Endothelial cell of umbilical vein (primary cell): ENCODE data around the gene ROBO2. TPM values are rescaled to one million over a fixed set of nuclear protein-coding genes. Genes with fewer than 3 reads are reported as not detected.

Experiments used
- BruUV-seq: library from RNA; stranded (reverse); fragments of 400-500 nt; replicated peaks from 2 replicates; lab custom pipeline; 2021; lab: Mats Ljungman, UMichigan
- CTCF ChIA-PET: fragments of 300-600, 350-600 bp; sonication (Branson Sonifier 250); formaldehyde crosslinking; loops from one replicate; lab custom pipeline; 2021; ENCODE audit warnings: antibody characterized with exemption, inconsistent platforms; lab: Charles Lee
- POLR2A ChIA-PET: fragments of 300-600, 350-600 bp; sonication (Branson Sonifier 250); formaldehyde crosslinking; loops from one replicate; lab custom pipeline; 2021; ENCODE audit warnings: antibody characterized with exemption, inconsistent platforms; lab: Charles Lee
- DNase-seq: peaks from one replicate; pipeline ENCODE4 v3.0.0-alpha.2; 2011; ENCODE audit warnings: low read depth, low spot score
- FAIRE-seq: peaks from 2 replicates; lab custom pipeline; 2011; peaks lifted over from hg19 to GRCh38; lab: Jason Lieb, UNC
- H2AFZ ChIP-seq: 2 replicates; pipeline ENCODE4 v1.6.0; 2012; ENCODE audit warnings: low read depth, low read length, control low read depth, inconsistent platforms
- H3K27ac ChIP-seq: 2 replicates; pipeline ENCODE4 v1.5.1; 2011; ENCODE audit warnings: low read depth, mild to moderate bottlenecking, control low read depth, low read length, moderate library complexity; ENCODE audit not compliant: insufficient read depth
- H3K27me3 ChIP-seq, 2 experiments: 2 replicates each; pipeline versions ENCODE4 v1.6.0 to v1.6.1; 2011; ENCODE audit warnings: low read length in 2 of 2, mixed read lengths in 1 of 2; ENCODE audit not compliant: control insufficient read depth in 2 of 2, insufficient read depth in 2 of 2
- H3K36me3 ChIP-seq, 2 experiments: 2 replicates in 1 of 2; 3 replicates in 1 of 2; pipeline ENCODE4 v1.5.1; 2011; ENCODE audit warnings: low read length in 2 of 2, mild to moderate bottlenecking in 1 of 2, moderate library complexity in 1 of 2; ENCODE audit not compliant: control insufficient read depth in 2 of 2, insufficient read depth in 2 of 2; ENCODE audit errors: extremely low read depth in 1 of 2
- H3K4me1 ChIP-seq: 3 replicates; pipeline ENCODE4 v1.5.1; 2011; ENCODE audit warnings: mild to moderate bottlenecking, low read length; ENCODE audit not compliant: control insufficient read depth, insufficient read depth; ENCODE audit errors: extremely low read depth
- H3K4me2 ChIP-seq: 2 replicates; pipeline ENCODE4 v1.6.1; 2011; ENCODE audit warnings: low read length, control low read depth, mixed read lengths; ENCODE audit not compliant: insufficient read depth
- H3K4me3 ChIP-seq, 3 experiments: fragments of 200-600 bp in 1 of 3; sonication (generic), shearing (Covaris generic) in 1 of 3; replicated peaks in 1 of 3; 2 replicates each; pipeline ENCODE4 v1.5.1; 2011 to 2016; ENCODE audit warnings: control low read depth in 3 of 3, low read length in 3 of 3, mild to moderate bottlenecking in 2 of 3, inconsistent platforms in 1 of 3, low read depth in 1 of 3, moderate library complexity in 1 of 3; ENCODE audit not compliant: insufficient read depth in 1 of 3
- H3K79me2 ChIP-seq: 2 replicates; pipeline ENCODE4 v1.6.0; 2012; ENCODE audit warnings: low read length, inconsistent platforms; ENCODE audit not compliant: control insufficient read depth, insufficient read depth
- H3K9ac ChIP-seq: replicated peaks from 2 replicates; pipeline ENCODE3; 2011; ENCODE audit warnings: low read length, control low read depth; ENCODE audit not compliant: insufficient read depth; ENCODE audit errors: extremely low read depth
- H3K9me1 ChIP-seq: replicated peaks from 3 replicates; pipeline ENCODE4 v1.6.0; 2011; ENCODE audit warnings: mild to moderate bottlenecking, low read length; ENCODE audit not compliant: control insufficient read depth, insufficient read depth; ENCODE audit errors: extremely low read depth
- H3K9me3 ChIP-seq: replicated peaks from 2 replicates; pipeline ENCODE4 v1.5.1; 2012; ENCODE audit warnings: low read length, inconsistent platforms; ENCODE audit not compliant: control insufficient read depth, insufficient read depth
- H4K20me1 ChIP-seq: replicated peaks from 2 replicates; pipeline ENCODE3; 2011; ENCODE audit warnings: mild to moderate bottlenecking, low read length; ENCODE audit not compliant: control insufficient read depth, insufficient read depth; ENCODE audit errors: extremely low read depth
- EZH2 ChIP-seq: IDR thresholded peaks from 2 replicates; pipeline ENCODE4 v1.6.1; 2012; ENCODE audit warnings: borderline replicate concordance, low read depth, mild to moderate bottlenecking, moderate library complexity, low read length, inconsistent platforms; ENCODE audit not compliant: severe bottlenecking
- FOS ChIP-seq: IDR thresholded peaks from 2 replicates; pipeline ENCODE4 v1.6.1; 2011; ENCODE audit warnings: mild to moderate bottlenecking, low read length, moderate library complexity, borderline replicate concordance; ENCODE audit not compliant: insufficient read depth
- GATA2 ChIP-seq: IDR thresholded peaks from 2 replicates; pipeline ENCODE4 v1.7.0; 2011; ENCODE audit warnings: low read depth, mild to moderate bottlenecking, moderate library complexity, mixed read lengths, low read length; ENCODE audit not compliant: insufficient read length, insufficient read depth
- JUN ChIP-seq: IDR thresholded peaks from 2 replicates; pipeline ENCODE4 v1.6.1; 2011; ENCODE audit warnings: borderline replicate concordance, low read depth; ENCODE audit not compliant: insufficient read length, insufficient read depth
- MYC ChIP-seq: IDR thresholded peaks from one replicate; pipeline ENCODE4 v1.6.1; 2011; ENCODE audit warnings: mild to moderate bottlenecking, low read depth, low read length
- POLR2A ChIP-seq: IDR thresholded peaks from 2 replicates; pipeline ENCODE4 v1.6.1; 2012; ENCODE audit warnings: low read depth, mild to moderate bottlenecking, control low read depth, low read length
- POLR2AphosphoS5 ChIP-seq: IDR thresholded peaks from 2 replicates; pipeline ENCODE4 v1.6.1; 2012; ENCODE audit warnings: low read depth, mild to moderate bottlenecking, control low read depth, low read length, moderate library complexity; ENCODE audit not compliant: insufficient read depth
- dilution Hi-C: fragments of 300-500 bp; cut with MboI; formaldehyde crosslinking; loops from one replicate; pipeline ENCODE4 v1.15.0; 2019; ENCODE audit warnings: low sequenced_read_pairs; ENCODE audit not compliant: extremely low pct_ligation_motif_present
- intact Hi-C: fragments of 100-400 bp; cut with micrococcal nuclease; formaldehyde crosslinking; loops from one replicate; pipeline ENCODE4 v1.10.0; 2022
- polyA plus RNA-seq, 4 experiments: library from polyadenylated mRNA; depleted of rRNA in 3 of 4; stranded (reverse) in 3 of 4; unstranded in 1 of 4; fragments of >200 nt; gene quantifications; 2 replicates each; pipeline versions ENCODE4 v1.2.1 to v1.2.3, GENCODE V29; 2011 to 2012; ENCODE audit warnings: missing spikeins in 1 of 4
- total RNA-seq: library from RNA; stranded (reverse); gene quantifications from 2 replicates; pipeline ENCODE4 v1.2.3, GENCODE V29; 2021
- TF ChIP-seq, protein P1 (sequence below): IDR thresholded peaks from 2 replicates; pipeline ENCODE4 v1.6.1; 2011; ENCODE audit not compliant: insufficient read depth, insufficient read length
- TF ChIP-seq, protein P2 (sequence below), 2 donors: IDR thresholded peaks; 1 replicate in 1 of 2; 2 replicates in 1 of 2; pipeline ENCODE4 v1.5.1; 2011; ENCODE audit warnings: low read length in 2 of 2, mild to moderate bottlenecking in 2 of 2, moderate library complexity in 2 of 2, control low read depth in 1 of 2, inconsistent platforms in 1 of 2, low read depth in 1 of 2; ENCODE audit not compliant: insufficient read depth in 1 of 2; ENCODE audit errors: extremely low read depth in 1 of 2

Gene ROBO2
- total and polyA plus RNA-seq, 2 donors (not counting 3 experiments of a cell fraction or from before 2014, with no cell fraction given): not detected

DNA sequence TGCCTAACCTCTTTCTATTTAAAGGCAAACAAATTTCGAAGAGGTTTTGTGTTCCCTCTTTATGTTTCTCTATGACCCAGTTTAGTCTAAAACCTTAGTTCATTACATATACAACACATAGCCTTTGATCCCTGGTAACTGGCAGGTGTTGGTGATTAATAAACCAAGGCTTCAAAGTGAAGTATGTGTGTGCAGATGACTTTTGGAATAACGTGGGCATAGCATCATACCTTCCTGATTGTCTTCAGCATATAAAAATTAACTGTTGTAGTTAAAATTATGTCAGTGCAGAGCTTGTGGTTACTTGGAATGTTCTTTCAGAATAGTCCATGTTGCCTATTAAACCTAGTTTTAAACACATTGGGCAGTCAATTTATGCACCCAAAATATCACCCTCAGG, 608.3 kb downstream of the ROBO2 start:
- Histone ChIP-seq H3K27me3 (no peaks in the 10 kb centered on the region), H3K79me2 (no peaks in the 10 kb centered on the region), H3K36me3 (no peaks in the 10 kb centered on the region), H2AFZ (no peak overlapping the region), H3K27ac (no peak overlapping the region), H4K20me1 (no peaks in the 10 kb centered on the region), H3K9me3 (no peaks in the 10 kb centered on the region), H3K9ac (no peak overlapping the region), H3K9me1 (no peaks in the 10 kb centered on the region), H3K4me2 (no peak overlapping the region), H3K4me1 (no peaks in the 10 kb centered on the region), H3K4me3 (no peak overlapping the region)
- FAIRE-seq: no peak
- intact Hi-C loops: no loop called here
- no peak for DNase-seq
- POLR2A ChIA-PET: no interaction called here
- TF ChIP-seq EZH2 (no peak), GATA2 (no peak), JUN (no peak), MYC (no peak)
- TF ChIP-seq, protein P1, sequence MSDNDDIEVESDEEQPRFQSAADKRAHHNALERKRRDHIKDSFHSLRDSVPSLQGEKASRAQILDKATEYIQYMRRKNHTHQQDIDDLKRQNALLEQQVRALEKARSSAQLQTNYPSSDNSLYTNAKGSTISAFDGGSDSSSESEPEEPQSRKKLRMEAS: no peak
- dilution Hi-C loops: no loop called here
- CTCF ChIA-PET: interaction anchor here (0.5 kb wide), 1 partner anchor 13 kb away, joined by 3 read pairs; no protein-coding TSS in a partner anchor
- BruUV-seq: no TSS peak

DNA sequence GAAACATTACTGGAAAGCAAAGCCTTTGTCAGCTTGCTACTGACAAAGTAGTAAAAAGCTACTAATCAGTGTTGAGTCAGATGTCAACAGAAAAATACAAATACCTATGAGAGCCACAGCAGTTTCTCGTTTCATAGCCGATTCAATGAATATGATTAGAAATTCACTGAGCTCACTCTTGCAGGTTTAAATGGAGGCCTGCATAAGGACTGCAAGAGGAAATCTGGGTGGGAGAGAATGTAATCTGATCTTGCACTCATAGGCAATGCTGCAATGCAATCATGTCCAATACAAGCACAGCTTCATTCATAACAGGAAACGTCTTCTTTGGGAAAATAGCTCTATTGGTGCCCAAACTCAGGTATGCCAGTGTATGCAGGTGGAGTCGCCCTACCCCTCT, 608.8 kb downstream of the ROBO2 start:
- TF ChIP-seq, protein P2, sequence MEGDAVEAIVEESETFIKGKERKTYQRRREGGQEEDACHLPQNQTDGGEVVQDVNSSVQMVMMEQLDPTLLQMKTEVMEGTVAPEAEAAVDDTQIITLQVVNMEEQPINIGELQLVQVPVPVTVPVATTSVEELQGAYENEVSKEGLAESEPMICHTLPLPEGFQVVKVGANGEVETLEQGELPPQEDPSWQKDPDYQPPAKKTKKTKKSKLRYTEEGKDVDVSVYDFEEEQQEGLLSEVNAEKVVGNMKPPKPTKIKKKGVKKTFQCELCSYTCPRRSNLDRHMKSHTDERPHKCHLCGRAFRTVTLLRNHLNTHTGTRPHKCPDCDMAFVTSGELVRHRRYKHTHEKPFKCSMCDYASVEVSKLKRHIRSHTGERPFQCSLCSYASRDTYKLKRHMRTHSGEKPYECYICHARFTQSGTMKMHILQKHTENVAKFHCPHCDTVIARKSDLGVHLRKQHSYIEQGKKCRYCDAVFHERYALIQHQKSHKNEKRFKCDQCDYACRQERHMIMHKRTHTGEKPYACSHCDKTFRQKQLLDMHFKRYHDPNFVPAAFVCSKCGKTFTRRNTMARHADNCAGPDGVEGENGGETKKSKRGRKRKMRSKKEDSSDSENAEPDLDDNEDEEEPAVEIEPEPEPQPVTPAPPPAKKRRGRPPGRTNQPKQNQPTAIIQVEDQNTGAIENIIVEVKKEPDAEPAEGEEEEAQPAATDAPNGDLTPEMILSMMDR (IDR thresholded peaks at IDR 0.05; ENCODE audit: extremely low read depth in 1 of 2, insufficient read depth in 1 of 2, low read depth in 1 of 2, low read length in 2 of 2): no peak
- TF ChIP-seq POLR2AphosphoS5 (no peak), POLR2A (no peak), JUN (no peak), MYC (no peak), EZH2 (no peak), FOS (no peak), GATA2 (no peak)
- TF ChIP-seq, protein P1: no peak
- Histone ChIP-seq H3K27me3 (no peaks in the 10 kb centered on the region), H3K4me3 (no peak overlapping the region), H3K27ac (no peak overlapping the region), H2AFZ (no peak overlapping the region), H3K79me2 (no peaks in the 10 kb centered on the region), H3K9me3 (no peaks in the 10 kb centered on the region), H4K20me1 (no peaks in the 10 kb centered on the region), H3K36me3 (no peaks in the 10 kb centered on the region), H3K9me1 (no peaks in the 10 kb centered on the region), H3K4me1 (no peaks in the 10 kb centered on the region), H3K9ac (no peak overlapping the region), H3K4me2 (no peak overlapping the region)
- CTCF ChIA-PET: interaction anchor here (0.5 kb wide), 1 partner anchor 14 kb away, joined by 3 read pairs; no protein-coding TSS in a partner anchor
- no TSS peak for BruUV-seq
- FAIRE-seq (no peak), DNase-seq (no peak)
- POLR2A ChIA-PET: no interaction called here
- intact Hi-C loops (no loop called here), dilution Hi-C loops (no loop called here)
